Activated T-helper 2 cell treated with anti-CD3 and anti-CD28 coated beads, Interferon-gamma antibody, Interleukin-2, Interleukin-4, amounts not matched to agents 10 μg/mL and 5 μg/mL and 100 μg/mL, durations not matched to agents 14 hours and 24 hours and 36 hours (primary cell): ENCODE measurements around the gene BAIAP3. TPM values are rescaled to one million over a fixed set of nuclear protein-coding genes. Genes with fewer than 3 reads are reported as not detected.

Experiments used
- DNase-seq: peaks from one replicate; pipeline ENCODE4 v3.0.0; 2021; ENCODE audit warnings: low spot score
- H3K27ac Mint-ChIP-seq: one replicate; pipeline ENCODE4 v1.8.0; 2021; ENCODE audit warnings: mixed read lengths
- H3K27me3 Mint-ChIP-seq: one replicate; pipeline ENCODE4 v1.8.0; 2021; ENCODE audit warnings: low read depth, mixed read lengths
- H3K36me3 Mint-ChIP-seq: one replicate; pipeline ENCODE4 v1.8.0; 2021; ENCODE audit warnings: low read depth, mixed read lengths
- H3K4me1 Mint-ChIP-seq: one replicate; pipeline ENCODE4 v1.8.0; 2021; ENCODE audit warnings: low read depth, mixed read lengths
- H3K4me3 Mint-ChIP-seq: one replicate; pipeline ENCODE4 v1.8.0; 2021; ENCODE audit warnings: low read depth, mild to moderate bottlenecking, moderate library complexity, mixed read lengths
- H3K9me3 Mint-ChIP-seq: one replicate; pipeline ENCODE4 v1.8.0; 2021; ENCODE audit warnings: mixed read lengths
- intact Hi-C: fragments of 100-400 bp; cut with micrococcal nuclease; formaldehyde crosslinking; loops from one replicate; pipeline ENCODE4 v1.15.1; 2023
- total RNA-seq: library from RNA; stranded (reverse); gene quantifications from 2 replicates; pipeline ENCODE4 v1.2.3, GENCODE V29; 2022

The BAIAP3 gene
- total RNA-seq, 1 donor from 2014 or later: 0.32 TPM

GRCh38 chr16:1379304-1380076 lies 46.0 kb downstream of the BAIAP3 start:
- DNase-seq: peak; percentile 58
- intact Hi-C loops: loop anchor here (2.0 kb wide), 1 partner anchor 71 kb away; the partner anchor contains the start of gene UBE2I
- H3K4me3 Mint-ChIP-seq: peak overlapping the region; percentile 73
- H3K9me3 Mint-ChIP-seq: no peaks in the 10 kb centered on the region
- H3K4me1 Mint-ChIP-seq: peaks cover 12% of the 10 kb centered on the region
- peaks cover 8% of the 10 kb centered on the region for H3K36me3 Mint-ChIP-seq
- peak overlapping the region; percentile 60 for H3K27ac Mint-ChIP-seq
- H3K27me3 Mint-ChIP-seq: no peaks in the 10 kb centered on the region

GRCh38 chr16:1380195-1380594 lies 46.8 kb downstream of the BAIAP3 start:
- Mint-ChIP-seq H3K9me3 (no peaks in the 10 kb centered on the region), H3K4me3 (peak overlapping the region; percentile 73), H3K4me1 (peaks cover 12% of the 10 kb centered on the region), H3K36me3 (peaks cover 11% of the 10 kb centered on the region), H3K27ac (peak overlapping the region; percentile 60), H3K27me3 (no peaks in the 10 kb centered on the region)
- intact Hi-C loops: no loop called here
- no peak for DNase-seq

- H3K9me3 Mint-ChIP-seq: no peaks in the 10 kb centered on the region
- DNase-seq: no peak
- intact Hi-C loops: no loop called here
- peaks cover 12% of the 10 kb centered on the region for H3K4me1 Mint-ChIP-seq
- peaks cover 11% of the 10 kb centered on the region for H3K36me3 Mint-ChIP-seq
- no peak overlapping the region for H3K4me3 Mint-ChIP-seq
- no peak overlapping the region for H3K27ac Mint-ChIP-seq
- no peaks in the 10 kb centered on the region for H3K27me3 Mint-ChIP-seq
Observed at GRCh38 chr16:1381612-1382406, 48.4 kb downstream of the BAIAP3 start.

GRCh38 chr16:1383556-1383955 lies 50.1 kb downstream of the BAIAP3 start:
- Mint-ChIP-seq H3K27ac (no peak overlapping the region), H3K4me3 (no peak overlapping the region), H3K36me3 (peaks cover 11% of the 10 kb centered on the region), H3K9me3 (no peaks in the 10 kb centered on the region), H3K4me1 (peaks cover 6% of the 10 kb centered on the region), H3K27me3 (no peaks in the 10 kb centered on the region)
- intact Hi-C loops: no loop called here
- DNase-seq: no peak

- Mint-ChIP-seq H3K27ac (no peak overlapping the region), H3K4me1 (no peaks in the 10 kb centered on the region), H3K9me3 (no peaks in the 10 kb centered on the region), H3K27me3 (no peaks in the 10 kb centered on the region), H3K36me3 (peaks cover 10% of the 10 kb centered on the region), H3K4me3 (no peak overlapping the region)
- no peak for DNase-seq
- intact Hi-C loops: no loop called here
Observed at GRCh38 chr16:1385232-1385631, 51.8 kb downstream of the BAIAP3 start.

GRCh38 chr16:1387331-1387730 lies 53.9 kb downstream of the BAIAP3 start:
- Mint-ChIP-seq H3K9me3 (no peaks in the 10 kb centered on the region), H3K4me3 (no peak overlapping the region), H3K4me1 (no peaks in the 10 kb centered on the region), H3K27ac (no peak overlapping the region), H3K27me3 (no peaks in the 10 kb centered on the region), H3K36me3 (peaks cover 10% of the 10 kb centered on the region)
- DNase-seq: no peak
- intact Hi-C loops: no loop called here

GRCh38 chr16:1389762-1390161 lies 56.3 kb downstream of the BAIAP3 start:
- H3K27me3 Mint-ChIP-seq: no peaks in the 10 kb centered on the region
- H3K36me3 Mint-ChIP-seq: peaks cover 16% of the 10 kb centered on the region
- no peak for DNase-seq
- no peak overlapping the region for H3K4me3 Mint-ChIP-seq
- H3K4me1 Mint-ChIP-seq: no peaks in the 10 kb centered on the region
- H3K27ac Mint-ChIP-seq: no peak overlapping the region
- intact Hi-C loops: no loop called here
- no peaks in the 10 kb centered on the region for H3K9me3 Mint-ChIP-seq

GRCh38 chr16:1390239-1390779 lies 56.9 kb downstream of the BAIAP3 start:
- Mint-ChIP-seq H3K27ac (no peak overlapping the region), H3K4me1 (no peaks in the 10 kb centered on the region), H3K4me3 (no peak overlapping the region), H3K27me3 (no peaks in the 10 kb centered on the region), H3K9me3 (no peaks in the 10 kb centered on the region), H3K36me3 (peaks cover 14% of the 10 kb centered on the region)
- intact Hi-C loops: no loop called here
- no peak for DNase-seq

GRCh38 chr16:1392826-1393225 lies 59.4 kb downstream of the BAIAP3 start:
- intact Hi-C loops: no loop called here
- DNase-seq: no peak
- Mint-ChIP-seq H3K4me3 (no peak overlapping the region), H3K27ac (no peak overlapping the region), H3K36me3 (peaks cover 17% of the 10 kb centered on the region), H3K9me3 (no peaks in the 10 kb centered on the region), H3K4me1 (no peaks in the 10 kb centered on the region), H3K27me3 (no peaks in the 10 kb centered on the region)

GRCh38 chr16:1393613-1394176 lies 60.2 kb downstream of the BAIAP3 start:
- DNase-seq: no peak
- no peaks in the 10 kb centered on the region for H3K4me1 Mint-ChIP-seq
- H3K27ac Mint-ChIP-seq: no peak overlapping the region
- H3K36me3 Mint-ChIP-seq: peaks cover 22% of the 10 kb centered on the region
- H3K27me3 Mint-ChIP-seq: no peaks in the 10 kb centered on the region
- H3K4me3 Mint-ChIP-seq: no peak overlapping the region
- intact Hi-C loops: no loop called here
- H3K9me3 Mint-ChIP-seq: no peaks in the 10 kb centered on the region

- Mint-ChIP-seq H3K27me3 (no peaks in the 10 kb centered on the region), H3K9me3 (no peaks in the 10 kb centered on the region)
Observed at GRCh38 chr16:1394367-1394951, 61.0 kb downstream of the BAIAP3 start.

GRCh38 chr16:1395444-1396031 lies 62.1 kb downstream of the BAIAP3 start:
- no peak for DNase-seq
- no peaks in the 10 kb centered on the region for H3K27me3 Mint-ChIP-seq
- H3K4me1 Mint-ChIP-seq: no peaks in the 10 kb centered on the region
- intact Hi-C loops: no loop called here
- H3K9me3 Mint-ChIP-seq: no peaks in the 10 kb centered on the region
- H3K4me3 Mint-ChIP-seq: no peak overlapping the region
- no peak overlapping the region for H3K27ac Mint-ChIP-seq
- peaks cover 17% of the 10 kb centered on the region for H3K36me3 Mint-ChIP-seq

More at GRCh38 chr16:1394367-1394951, 61.0 kb downstream of the BAIAP3 start:
- H3K4me3 Mint-ChIP-seq: no peak overlapping the region
- H3K4me1 Mint-ChIP-seq: no peaks in the 10 kb centered on the region
- intact Hi-C loops: no loop called here
- DNase-seq: no peak
- no peak overlapping the region for H3K27ac Mint-ChIP-seq
- peaks cover 22% of the 10 kb centered on the region for H3K36me3 Mint-ChIP-seq
